GM12875 (cell line): ENCODE data around the gene B4GALT3.

Experiments used
- H3K4me3 ChIP-seq: one replicate; pipeline ENCODE4 v1.5.1; 2011; ENCODE audit warnings: low read depth, low read length, control low read depth
- CTCF ChIP-seq: IDR thresholded peaks from 2 replicates; pipeline ENCODE4 v1.5.1; 2011; ENCODE audit warnings: low read depth, mild to moderate bottlenecking, control low read depth, inconsistent platforms, low read length, moderate library complexity, borderline replicate concordance; ENCODE audit not compliant: insufficient read depth

B4GALT3 gene

GRCh38 chr1:161132410-161133219, 44.7 kb downstream of the B4GALT3 start, which contains the start of gene DEDD:
Gene DEDD, minus strand, starts transcription at chr1:161132667. Its CDS starts 8,205 bp downstream, at chr1:161124462.
- H3K4me3 ChIP-seq, result peak within 1 kb of the TSS; percentile 92
- no peak for TF ChIP-seq CTCF

- peak overlapping the region; percentile 92 for H3K4me3 ChIP-seq
- TF ChIP-seq CTCF, result no peak
Measured at GRCh38 chr1:161131523-161132409, 45.5 kb downstream of the B4GALT3 start.

GRCh38 chr1:161130266-161130665, 47.0 kb downstream of the B4GALT3 start:
- H3K4me3 ChIP-seq, result no peak overlapping the region

GRCh38 chr1:161128591-161129420, 48.5 kb downstream of the B4GALT3 start:
- H3K4me3 ChIP-seq, result no peak overlapping the region
- no peak for TF ChIP-seq CTCF

More at GRCh38 chr1:161130266-161130665, 47.0 kb downstream of the B4GALT3 start:
- TF ChIP-seq CTCF, result no peak

GRCh38 chr1:161127649-161128048, 49.7 kb downstream of the B4GALT3 start:
- no peak for TF ChIP-seq CTCF
- H3K4me3 ChIP-seq, result no peak overlapping the region

GRCh38 chr1:161122967-161123366, 54.3 kb downstream of the B4GALT3 start:
- no peak for TF ChIP-seq CTCF
- H3K4me3 ChIP-seq, result no peak overlapping the region
